Endothelial cell of umbilical vein (primary cell): ENCODE data around the gene TEX35. TPM values are rescaled to one million over a fixed set of nuclear protein-coding genes. Genes with fewer than 3 reads are reported as not detected.

Experiments
- BruUV-seq: library from RNA; stranded (reverse); fragments of 400-500 nt; replicated peaks from 2 replicates; lab custom pipeline; 2021; lab: Mats Ljungman, UMichigan
- CTCF ChIA-PET: fragments of 300-600, 350-600 bp; sonication (Branson Sonifier 250); formaldehyde crosslinking; loops from one replicate; lab custom pipeline; 2021; ENCODE audit warnings: antibody characterized with exemption, inconsistent platforms; lab: Charles Lee
- POLR2A ChIA-PET: fragments of 300-600, 350-600 bp; sonication (Branson Sonifier 250); formaldehyde crosslinking; loops from one replicate; lab custom pipeline; 2021; ENCODE audit warnings: antibody characterized with exemption, inconsistent platforms; lab: Charles Lee
- DNase-seq: peaks from one replicate; pipeline ENCODE4 v3.0.0-alpha.2; 2011; ENCODE audit warnings: low read depth, low spot score
- FAIRE-seq: peaks from 2 replicates; lab custom pipeline; 2011; peaks lifted over from hg19 to GRCh38; lab: Jason Lieb, UNC
- H2AFZ ChIP-seq: 2 replicates; pipeline ENCODE4 v1.6.0; 2012; ENCODE audit warnings: low read depth, low read length, control low read depth, inconsistent platforms
- H3K27ac ChIP-seq: 2 replicates; pipeline ENCODE4 v1.5.1; 2011; ENCODE audit warnings: low read depth, mild to moderate bottlenecking, control low read depth, low read length, moderate library complexity; ENCODE audit not compliant: insufficient read depth
- H3K27me3 ChIP-seq, 2 experiments: 2 replicates each; pipeline versions ENCODE4 v1.6.0 to v1.6.1; 2011; ENCODE audit warnings: low read length in 2 of 2, mixed read lengths in 1 of 2; ENCODE audit not compliant: control insufficient read depth in 2 of 2, insufficient read depth in 2 of 2
- H3K36me3 ChIP-seq, 2 experiments: 2 replicates in 1 of 2; 3 replicates in 1 of 2; pipeline ENCODE4 v1.5.1; 2011; ENCODE audit warnings: low read length in 2 of 2, mild to moderate bottlenecking in 1 of 2, moderate library complexity in 1 of 2; ENCODE audit not compliant: control insufficient read depth in 2 of 2, insufficient read depth in 2 of 2; ENCODE audit errors: extremely low read depth in 1 of 2
- H3K4me1 ChIP-seq: 3 replicates; pipeline ENCODE4 v1.5.1; 2011; ENCODE audit warnings: mild to moderate bottlenecking, low read length; ENCODE audit not compliant: control insufficient read depth, insufficient read depth; ENCODE audit errors: extremely low read depth
- H3K4me2 ChIP-seq: 2 replicates; pipeline ENCODE4 v1.6.1; 2011; ENCODE audit warnings: low read length, control low read depth, mixed read lengths; ENCODE audit not compliant: insufficient read depth
- H3K4me3 ChIP-seq, 3 experiments: fragments of 200-600 bp in 1 of 3; sonication (generic), shearing (Covaris generic) in 1 of 3; replicated peaks in 1 of 3; 2 replicates each; pipeline ENCODE4 v1.5.1; 2011 to 2016; ENCODE audit warnings: control low read depth in 3 of 3, low read length in 3 of 3, mild to moderate bottlenecking in 2 of 3, inconsistent platforms in 1 of 3, low read depth in 1 of 3, moderate library complexity in 1 of 3; ENCODE audit not compliant: insufficient read depth in 1 of 3
- H3K79me2 ChIP-seq: 2 replicates; pipeline ENCODE4 v1.6.0; 2012; ENCODE audit warnings: low read length, inconsistent platforms; ENCODE audit not compliant: control insufficient read depth, insufficient read depth
- H3K9ac ChIP-seq: replicated peaks from 2 replicates; pipeline ENCODE3; 2011; ENCODE audit warnings: low read length, control low read depth; ENCODE audit not compliant: insufficient read depth; ENCODE audit errors: extremely low read depth
- H3K9me1 ChIP-seq: replicated peaks from 3 replicates; pipeline ENCODE4 v1.6.0; 2011; ENCODE audit warnings: mild to moderate bottlenecking, low read length; ENCODE audit not compliant: control insufficient read depth, insufficient read depth; ENCODE audit errors: extremely low read depth
- H3K9me3 ChIP-seq: replicated peaks from 2 replicates; pipeline ENCODE4 v1.5.1; 2012; ENCODE audit warnings: low read length, inconsistent platforms; ENCODE audit not compliant: control insufficient read depth, insufficient read depth
- H4K20me1 ChIP-seq: replicated peaks from 2 replicates; pipeline ENCODE3; 2011; ENCODE audit warnings: mild to moderate bottlenecking, low read length; ENCODE audit not compliant: control insufficient read depth, insufficient read depth; ENCODE audit errors: extremely low read depth
- EZH2 ChIP-seq: IDR thresholded peaks from 2 replicates; pipeline ENCODE4 v1.6.1; 2012; ENCODE audit warnings: borderline replicate concordance, low read depth, mild to moderate bottlenecking, moderate library complexity, low read length, inconsistent platforms; ENCODE audit not compliant: severe bottlenecking
- FOS ChIP-seq: IDR thresholded peaks from 2 replicates; pipeline ENCODE4 v1.6.1; 2011; ENCODE audit warnings: mild to moderate bottlenecking, low read length, moderate library complexity, borderline replicate concordance; ENCODE audit not compliant: insufficient read depth
- GATA2 ChIP-seq: IDR thresholded peaks from 2 replicates; pipeline ENCODE4 v1.7.0; 2011; ENCODE audit warnings: low read depth, mild to moderate bottlenecking, moderate library complexity, mixed read lengths, low read length; ENCODE audit not compliant: insufficient read length, insufficient read depth
- JUN ChIP-seq: IDR thresholded peaks from 2 replicates; pipeline ENCODE4 v1.6.1; 2011; ENCODE audit warnings: borderline replicate concordance, low read depth; ENCODE audit not compliant: insufficient read length, insufficient read depth
- MYC ChIP-seq: IDR thresholded peaks from one replicate; pipeline ENCODE4 v1.6.1; 2011; ENCODE audit warnings: mild to moderate bottlenecking, low read depth, low read length
- POLR2A ChIP-seq: IDR thresholded peaks from 2 replicates; pipeline ENCODE4 v1.6.1; 2012; ENCODE audit warnings: low read depth, mild to moderate bottlenecking, control low read depth, low read length
- POLR2AphosphoS5 ChIP-seq: IDR thresholded peaks from 2 replicates; pipeline ENCODE4 v1.6.1; 2012; ENCODE audit warnings: low read depth, mild to moderate bottlenecking, control low read depth, low read length, moderate library complexity; ENCODE audit not compliant: insufficient read depth
- dilution Hi-C: fragments of 300-500 bp; cut with MboI; formaldehyde crosslinking; loops from one replicate; pipeline ENCODE4 v1.15.0; 2019; ENCODE audit warnings: low sequenced_read_pairs; ENCODE audit not compliant: extremely low pct_ligation_motif_present
- intact Hi-C: fragments of 100-400 bp; cut with micrococcal nuclease; formaldehyde crosslinking; loops from one replicate; pipeline ENCODE4 v1.10.0; 2022
- polyA plus RNA-seq, 4 experiments: library from polyadenylated mRNA; depleted of rRNA in 3 of 4; stranded (reverse) in 3 of 4; unstranded in 1 of 4; fragments of >200 nt; gene quantifications; 2 replicates each; pipeline versions ENCODE4 v1.2.1 to v1.2.3, GENCODE V29; 2011 to 2012; ENCODE audit warnings: missing spikeins in 1 of 4
- total RNA-seq: library from RNA; stranded (reverse); gene quantifications from 2 replicates; pipeline ENCODE4 v1.2.3, GENCODE V29; 2021
- TF ChIP-seq, protein P1 (sequence below), 2 donors: IDR thresholded peaks; 1 replicate in 1 of 2; 2 replicates in 1 of 2; pipeline ENCODE4 v1.5.1; 2011; ENCODE audit warnings: low read length in 2 of 2, mild to moderate bottlenecking in 2 of 2, moderate library complexity in 2 of 2, control low read depth in 1 of 2, inconsistent platforms in 1 of 2, low read depth in 1 of 2; ENCODE audit not compliant: insufficient read depth in 1 of 2; ENCODE audit errors: extremely low read depth in 1 of 2
- TF ChIP-seq, protein P2 (sequence below): IDR thresholded peaks from 2 replicates; pipeline ENCODE4 v1.6.1; 2011; ENCODE audit not compliant: insufficient read depth, insufficient read length

The TEX35 gene
- total and polyA plus RNA-seq, 2 donors (not counting 3 experiments of a cell fraction or from before 2014, with no cell fraction given), result not detected

DNA sequence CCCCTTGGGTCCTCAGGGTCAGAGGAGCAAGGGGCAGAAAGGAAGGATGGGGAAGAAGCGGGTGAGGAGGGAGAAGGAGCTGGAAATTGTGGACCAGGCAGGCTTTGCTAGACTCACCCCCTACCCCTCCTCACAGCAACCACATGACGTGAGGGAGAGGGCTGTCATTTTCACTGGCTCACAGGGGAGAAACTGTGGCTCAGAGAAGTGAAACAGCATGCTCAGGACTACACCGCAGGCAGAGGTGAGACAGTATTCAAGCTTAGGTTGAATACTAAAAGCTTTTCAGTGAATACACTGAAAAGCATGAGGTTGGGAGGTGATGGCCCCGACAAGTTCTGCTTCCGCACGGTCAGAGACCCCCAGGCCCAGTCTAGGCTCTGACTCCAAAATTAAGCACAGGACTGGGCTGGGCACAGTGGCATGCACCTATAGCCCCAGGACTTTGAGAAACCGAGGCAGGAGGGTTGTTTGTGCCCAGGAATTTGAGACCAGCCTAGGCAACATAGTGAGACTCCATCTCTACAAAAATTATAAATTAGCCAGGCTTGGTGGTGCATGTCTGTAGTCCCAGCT, 14.9 kb upstream of the TEX35 start:
- dilution Hi-C loops (no loop called here), intact Hi-C loops (no loop called here)
- no peak for TF ChIP-seq FOS
- TF ChIP-seq GATA2, result no peak
- TF ChIP-seq MYC, result no peak
- TF ChIP-seq, protein P1, sequence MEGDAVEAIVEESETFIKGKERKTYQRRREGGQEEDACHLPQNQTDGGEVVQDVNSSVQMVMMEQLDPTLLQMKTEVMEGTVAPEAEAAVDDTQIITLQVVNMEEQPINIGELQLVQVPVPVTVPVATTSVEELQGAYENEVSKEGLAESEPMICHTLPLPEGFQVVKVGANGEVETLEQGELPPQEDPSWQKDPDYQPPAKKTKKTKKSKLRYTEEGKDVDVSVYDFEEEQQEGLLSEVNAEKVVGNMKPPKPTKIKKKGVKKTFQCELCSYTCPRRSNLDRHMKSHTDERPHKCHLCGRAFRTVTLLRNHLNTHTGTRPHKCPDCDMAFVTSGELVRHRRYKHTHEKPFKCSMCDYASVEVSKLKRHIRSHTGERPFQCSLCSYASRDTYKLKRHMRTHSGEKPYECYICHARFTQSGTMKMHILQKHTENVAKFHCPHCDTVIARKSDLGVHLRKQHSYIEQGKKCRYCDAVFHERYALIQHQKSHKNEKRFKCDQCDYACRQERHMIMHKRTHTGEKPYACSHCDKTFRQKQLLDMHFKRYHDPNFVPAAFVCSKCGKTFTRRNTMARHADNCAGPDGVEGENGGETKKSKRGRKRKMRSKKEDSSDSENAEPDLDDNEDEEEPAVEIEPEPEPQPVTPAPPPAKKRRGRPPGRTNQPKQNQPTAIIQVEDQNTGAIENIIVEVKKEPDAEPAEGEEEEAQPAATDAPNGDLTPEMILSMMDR (IDR thresholded peaks at IDR 0.05; ENCODE audit: extremely low read depth in 1 of 2, insufficient read depth in 1 of 2, low read depth in 1 of 2, low read length in 2 of 2), result no peak
- no peak for TF ChIP-seq EZH2
- no peak for TF ChIP-seq POLR2A
- no peak for TF ChIP-seq JUN
- TF ChIP-seq, protein P2, sequence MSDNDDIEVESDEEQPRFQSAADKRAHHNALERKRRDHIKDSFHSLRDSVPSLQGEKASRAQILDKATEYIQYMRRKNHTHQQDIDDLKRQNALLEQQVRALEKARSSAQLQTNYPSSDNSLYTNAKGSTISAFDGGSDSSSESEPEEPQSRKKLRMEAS, result no peak
- no peak for TF ChIP-seq POLR2AphosphoS5
- DNase-seq, result no peak
- H3K79me2 ChIP-seq, result no peaks in the 10 kb centered on the region
- no peak overlapping the region for H3K4me3 ChIP-seq
- BruUV-seq, result no TSS peak
- ChIA-PET POLR2A (no interaction called here), CTCF (interaction anchor here (9.0 to 10.5 kb wide), 2 partner anchors 187 to 200 kb away, joined by 97 to 240 read pairs; no protein-coding TSS in a partner anchor)
- H3K9me3 ChIP-seq, result no peaks in the 10 kb centered on the region
- no peak overlapping the region for H2AFZ ChIP-seq
- no peaks in the 10 kb centered on the region for H3K36me3 ChIP-seq
- H3K9me1 ChIP-seq, result no peaks in the 10 kb centered on the region
- H3K4me2 ChIP-seq, result no peak overlapping the region
- no peaks in the 10 kb centered on the region for H4K20me1 ChIP-seq
- no peak overlapping the region for H3K27ac ChIP-seq
- H3K27me3 ChIP-seq, result no peaks in the 10 kb centered on the region
- H3K4me1 ChIP-seq, result no peaks in the 10 kb centered on the region
- no peak for FAIRE-seq
- no peak overlapping the region for H3K9ac ChIP-seq
